ENCODE data around the gene SNAP25. TPM values are rescaled to one million over a fixed set of nuclear protein-coding genes. Genes with fewer than 3 reads are reported as not detected.

The SNAP25 gene
- total RNA-seq, 1 donor from 2014 or later, result not detected

GRCh38 chr20:10216146-10216791 is 2.4 kb upstream of the SNAP25 start:
- DNase-seq, result no peak

GRCh38 chr20:10217721-10218410 is 764 bp upstream of the SNAP25 start:
- DNase-seq, result peak; percentile 83

DNA sequence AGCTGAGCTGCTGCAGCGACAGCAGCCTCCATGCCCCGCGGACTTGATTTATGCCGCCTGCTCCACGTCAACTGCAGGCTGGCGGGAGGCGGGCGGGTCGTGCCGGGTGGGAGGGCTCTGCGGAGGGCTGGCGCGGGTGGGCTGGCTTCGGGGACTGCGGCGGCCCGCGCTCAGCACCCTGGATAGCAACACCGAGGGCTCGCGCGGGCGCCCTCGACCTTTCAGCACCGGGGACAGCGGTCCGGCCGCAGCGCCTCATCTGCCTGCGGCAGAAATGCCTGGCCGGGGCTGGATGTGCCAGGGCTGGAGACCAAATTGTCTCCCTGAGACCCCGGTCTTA is 792 bp downstream of the SNAP25 start:
- DNase-seq, result peak; percentile 84

DNA sequence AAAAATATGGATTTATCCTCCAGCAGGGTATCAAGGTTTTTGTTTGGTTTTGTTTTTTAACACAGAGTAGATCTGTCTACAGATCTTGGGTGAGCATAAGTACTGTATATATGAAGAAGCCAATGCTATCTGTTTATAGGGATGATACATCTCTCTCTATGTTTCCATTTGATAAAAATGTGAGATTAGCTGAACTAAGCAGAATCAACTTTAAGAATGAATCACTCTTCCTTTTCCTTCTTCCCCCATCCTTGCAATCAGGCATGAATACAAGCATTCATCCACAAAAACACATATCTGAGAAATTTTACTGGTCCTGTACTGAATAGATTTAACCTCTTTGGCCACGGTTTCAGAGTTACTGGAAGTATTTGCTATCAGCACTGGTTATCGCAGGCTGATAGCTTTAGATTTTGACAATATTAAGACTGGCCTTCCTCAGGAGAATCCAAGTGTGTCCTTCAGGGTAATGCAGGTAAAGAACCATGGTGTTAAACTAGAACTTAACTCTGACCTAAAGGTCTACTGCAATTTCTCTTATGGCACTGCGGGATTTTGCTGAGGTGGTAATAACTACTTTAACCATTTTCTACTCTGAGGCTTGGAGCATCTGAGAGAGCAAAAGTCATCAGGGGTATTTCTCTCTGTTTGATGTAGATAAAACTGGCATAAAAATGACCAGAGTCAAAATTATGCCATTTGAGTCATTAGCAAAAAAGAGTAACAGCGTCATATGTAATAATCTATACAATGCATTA is 1.5 kb downstream of the SNAP25 start:
- DNase-seq, result peak; percentile 1

DNA sequence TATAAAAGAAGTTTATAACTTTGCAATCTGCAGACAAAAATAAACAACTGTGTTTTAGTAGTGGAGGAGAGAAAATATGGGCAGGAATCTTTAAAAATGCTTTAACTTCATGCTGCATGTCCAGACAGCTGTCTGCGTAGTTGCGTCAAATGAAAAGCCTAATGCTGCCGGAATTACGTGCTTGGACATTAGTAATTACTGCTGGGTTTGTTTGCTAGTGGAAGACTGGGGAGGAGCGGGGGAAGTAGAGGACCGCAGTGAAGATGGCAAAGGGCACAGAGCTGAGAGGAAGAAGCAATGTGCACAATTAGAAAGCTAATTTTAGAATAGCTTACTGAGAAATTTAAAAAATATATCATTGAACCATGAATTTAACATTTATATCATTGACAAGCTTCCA is 2.4 kb downstream of the SNAP25 start:
- DNase-seq, result no peak

DNA sequence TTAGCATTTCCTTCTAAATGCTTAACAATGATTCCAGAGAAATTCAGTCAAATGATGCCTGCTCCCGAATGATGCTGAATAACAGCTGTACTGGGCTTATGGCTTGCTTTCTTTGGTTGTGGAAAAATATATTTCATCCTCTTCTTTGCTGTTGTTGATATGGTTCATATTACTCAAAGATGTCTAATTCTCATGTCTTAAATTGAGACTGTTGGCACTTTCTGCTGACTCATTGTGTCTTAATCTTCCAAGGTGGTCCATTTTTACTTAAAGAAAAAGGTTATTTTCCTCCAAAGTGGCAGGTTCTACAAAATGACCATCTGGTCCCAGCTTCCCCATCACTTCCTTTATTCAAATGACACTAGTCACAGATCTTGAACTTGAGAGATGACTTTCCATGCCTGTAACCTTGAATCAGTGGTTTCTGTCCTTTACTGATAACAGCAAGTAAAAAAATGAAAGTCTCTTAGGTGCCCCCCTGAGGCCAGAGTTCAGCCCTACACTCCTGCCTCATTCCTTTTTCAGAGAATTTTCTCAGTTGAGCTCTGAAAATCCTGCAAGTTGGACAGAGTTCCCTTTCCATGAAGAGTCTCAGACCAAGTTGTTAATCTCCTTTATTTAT is 6.9 kb downstream of the SNAP25 start:
- peak; percentile 31 for DNase-seq

- DNase-seq, result no peak
Observed at GRCh38 chr20:10228330-10228729, 9.7 kb downstream of the SNAP25 start.

- DNase-seq, result no peak
Observed at GRCh38 chr20:10231290-10231689, 12.7 kb downstream of the SNAP25 start.

DNA sequence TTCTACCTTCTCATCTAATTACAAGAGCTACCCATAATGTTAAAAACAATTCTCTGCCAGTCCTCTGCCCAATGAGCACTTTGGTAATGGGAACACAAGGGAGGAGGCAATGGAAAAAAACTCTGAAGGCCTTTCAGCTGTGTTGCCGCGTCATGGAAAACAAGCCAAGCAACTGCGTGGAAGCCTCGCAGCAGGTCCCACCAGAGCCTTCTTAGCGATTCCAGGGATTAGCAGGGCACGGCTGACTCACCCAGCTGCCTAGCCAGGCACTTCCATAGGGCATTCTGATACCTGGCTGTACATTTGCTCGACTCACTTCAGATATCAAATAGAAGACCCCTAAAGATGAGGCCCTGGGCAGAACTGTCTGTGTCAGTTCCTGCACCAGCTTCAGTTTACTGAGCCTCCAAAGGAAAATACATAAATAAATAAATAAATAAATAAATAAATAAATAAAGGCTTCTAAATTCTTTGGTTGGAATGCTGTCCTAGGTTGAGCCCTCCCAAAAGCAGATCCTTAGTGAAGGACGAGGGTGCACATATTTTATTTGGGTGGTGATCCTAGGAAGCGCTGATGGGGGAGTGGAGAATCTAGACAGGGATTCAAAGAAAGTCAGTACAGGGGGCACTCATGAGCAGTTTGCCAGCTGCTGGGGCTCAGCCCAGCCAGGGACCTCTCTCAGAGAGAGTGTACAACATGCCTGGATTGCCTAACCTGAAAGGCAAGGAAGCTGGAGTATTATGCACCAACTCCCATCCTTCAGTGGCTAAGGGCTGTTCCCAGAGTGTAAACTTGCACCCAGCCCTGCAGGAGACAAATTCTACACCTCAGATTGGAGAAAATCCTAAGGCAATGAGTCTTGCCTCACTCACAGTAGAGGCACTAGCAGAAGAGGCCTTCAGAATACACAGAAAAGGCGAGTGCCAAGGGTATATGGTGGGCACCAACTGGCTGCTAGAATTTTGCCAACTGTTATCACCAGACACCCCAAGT is 18.2 kb downstream of the SNAP25 start:
- DNase-seq, result no peak

DNA sequence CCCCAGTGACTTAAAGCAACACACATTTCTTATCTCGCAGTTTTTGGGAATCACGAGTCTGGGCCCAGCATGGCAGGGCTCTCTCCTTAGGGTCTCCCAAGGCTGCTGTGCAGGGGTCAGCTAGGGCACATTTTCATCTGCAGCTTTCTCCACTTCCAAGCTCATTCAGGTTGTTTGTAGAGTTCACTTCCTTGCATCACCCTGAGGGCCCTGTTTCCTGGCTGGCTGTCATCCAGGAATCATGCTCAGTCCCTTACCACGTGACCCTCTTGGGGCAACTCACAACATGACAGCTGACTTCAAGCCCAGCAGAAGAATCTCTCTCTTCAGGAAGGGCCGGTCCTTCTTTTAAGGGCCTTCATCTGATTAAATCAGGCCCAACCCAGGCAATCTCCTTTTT is 21.3 kb downstream of the SNAP25 start:
- DNase-seq, result peak; percentile 71

DNA sequence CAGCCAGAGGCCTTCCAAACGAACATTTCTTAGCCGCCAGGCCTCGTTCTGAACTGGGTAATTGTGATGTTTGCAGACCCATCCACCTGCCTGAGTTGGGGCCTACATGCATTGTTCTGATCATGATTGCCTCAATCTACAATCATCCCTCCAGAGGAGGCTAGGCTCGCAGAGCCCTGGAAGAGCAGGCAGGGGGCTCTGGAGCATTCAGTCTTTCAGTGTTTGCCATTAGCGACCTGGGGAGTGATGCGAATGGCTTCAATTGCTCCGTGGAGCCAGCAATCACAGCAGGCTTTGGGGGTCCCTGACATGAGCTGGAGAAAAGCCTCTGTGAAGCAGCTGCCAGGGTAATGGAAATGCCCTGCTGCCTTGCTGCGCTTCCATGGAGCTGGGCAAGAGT is 22.0 kb downstream of the SNAP25 start:
- DNase-seq, result no peak

DNA sequence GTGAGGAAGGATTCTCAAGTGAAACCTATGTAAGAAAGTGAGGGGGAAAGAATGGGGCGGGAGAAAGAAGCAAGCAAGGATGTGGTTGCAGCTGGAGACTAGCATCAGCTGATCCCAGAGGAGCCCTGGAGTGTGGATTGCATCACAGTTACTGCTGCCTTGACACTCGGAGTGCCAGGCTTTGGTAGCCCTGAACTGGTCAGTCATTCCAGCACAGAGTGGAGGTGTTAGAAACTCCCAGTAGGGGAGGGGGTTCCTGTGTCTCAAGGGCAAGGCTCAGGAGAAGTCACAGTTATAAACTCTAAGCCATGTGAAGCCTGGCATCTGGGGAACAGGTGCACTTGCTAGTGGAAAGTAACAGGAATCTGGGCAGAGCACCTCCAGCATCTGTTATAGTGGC is 23.5 kb downstream of the SNAP25 start:
- no peak for DNase-seq

DNA sequence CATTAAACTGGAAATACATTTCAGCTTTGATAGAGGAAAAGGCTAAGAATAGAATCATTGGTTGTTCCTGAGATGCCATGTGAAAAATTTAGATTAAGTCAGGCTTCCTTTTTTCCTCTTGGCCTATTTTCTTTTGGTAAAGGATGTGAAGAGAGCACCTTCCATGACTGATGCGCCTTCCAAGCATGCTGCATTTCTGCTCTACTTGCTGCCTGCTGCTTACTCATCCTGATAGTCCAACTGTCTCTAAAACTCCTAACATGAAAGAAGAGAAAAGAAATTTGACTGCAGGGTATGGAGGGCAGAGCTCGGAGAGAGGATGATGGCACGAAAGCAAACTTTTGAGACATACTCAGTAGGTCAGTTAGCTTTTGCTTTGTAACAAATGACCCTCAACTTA is 28.8 kb downstream of the SNAP25 start:
- no peak for DNase-seq

- no peak for DNase-seq
Observed at GRCh38 chr20:10249048-10249770, 30.6 kb downstream of the SNAP25 start.

- no peak for DNase-seq
Observed at GRCh38 chr20:10249822-10250221, 31.2 kb downstream of the SNAP25 start.

DNA sequence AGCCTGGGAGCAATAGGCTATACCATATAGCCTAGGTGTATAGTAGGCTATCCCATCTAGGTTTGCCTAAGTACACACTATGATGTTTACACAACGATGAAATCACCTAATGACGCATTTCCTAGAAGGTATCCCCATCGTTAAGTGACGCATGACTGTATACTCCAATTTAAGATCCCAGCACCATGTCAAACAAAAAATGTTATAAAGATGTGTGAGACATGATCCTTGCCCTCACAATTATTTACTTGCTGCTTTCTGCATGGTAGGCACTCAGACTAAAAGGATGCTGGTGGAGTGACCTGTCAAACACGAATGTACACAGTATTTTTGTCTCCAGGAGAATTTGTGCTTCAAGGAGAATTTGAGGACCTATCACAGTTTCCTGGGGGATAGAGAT is 32.3 kb downstream of the SNAP25 start:
- DNase-seq, result peak; percentile 5

- no peak for DNase-seq
Observed at GRCh38 chr20:10253780-10254179, 35.1 kb downstream of the SNAP25 start.

GRCh38 chr20:10255846-10256245 is 37.2 kb downstream of the SNAP25 start:
- no peak for DNase-seq

- DNase-seq, result no peak
Observed at GRCh38 chr20:10259166-10259565, 40.5 kb downstream of the SNAP25 start.

GRCh38 chr20:10260316-10260715 is 41.7 kb downstream of the SNAP25 start:
- DNase-seq, result no peak

DNA sequence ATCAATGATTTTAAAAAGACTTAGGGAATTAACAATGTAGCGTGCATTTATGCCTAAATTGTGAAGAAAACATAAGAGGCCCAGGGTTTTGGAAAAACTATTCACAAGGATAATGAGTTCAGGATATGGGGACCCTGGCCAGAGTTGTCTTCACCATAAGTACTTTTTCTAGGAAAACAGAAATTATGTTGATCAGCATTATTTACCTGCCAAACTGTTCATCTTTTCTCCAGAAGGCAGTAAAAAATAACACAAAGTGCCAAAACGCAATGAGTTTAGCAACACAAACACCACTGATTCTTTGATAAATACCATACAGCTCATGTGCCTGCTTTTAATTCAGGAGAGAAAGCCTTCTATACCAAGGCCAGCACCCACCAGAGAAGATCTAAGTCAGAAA is 43.1 kb downstream of the SNAP25 start:
- no peak for DNase-seq

Measured in dermis blood vessel endothelial cell (primary cell).